Panc1 (cell line): ENCODE results near the gene TARP.

Experiments
- ATAC-seq: fragments of 200-7000 bp; cut with Tn5 transposase; 2 replicates; pipeline ENCODE4 v1.9.1; 2020; ENCODE audit warnings: mild to moderate bottlenecking, moderate library complexity
- BruUV-seq: library from RNA; stranded (reverse); fragments of 400-500 nt; replicated peaks from 2 replicates; lab custom pipeline; 2021; lab: Mats Ljungman, UMichigan
- CTCF ChIA-PET: fragments of 300-600 bp; sonication (Branson Sonifier 250); formaldehyde crosslinking; loops from one replicate; lab custom pipeline; 2022; ENCODE audit warnings: antibody characterized with exemption; lab: Charles Lee
- POLR2A ChIA-PET: fragments of 300-600 bp; sonication (Branson Sonifier 250); formaldehyde crosslinking; loops from one replicate; lab custom pipeline; 2022; ENCODE audit warnings: antibody characterized with exemption; lab: Charles Lee
- DNase-seq: peaks from one replicate; pipeline ENCODE4 v3.0.0-alpha.2; 2010; ENCODE audit warnings: low read depth, low spot score
- H3K27ac ChIP-seq: 2 replicates; pipeline ENCODE4 v1.5.1; 2011; ENCODE audit warnings: mild to moderate bottlenecking, low read length, inconsistent platforms
- H3K27me3 ChIP-seq: fragments of 200-500 bp; sonication (Bioruptor generic); 2 replicates; pipeline ENCODE4 v1.6.0; 2014; ENCODE audit warnings: low read length, inconsistent platforms; ENCODE audit not compliant: control insufficient read depth, insufficient read depth
- H3K36me3 ChIP-seq: fragments of 200-500 bp; sonication (Bioruptor generic); 2 replicates; pipeline ENCODE4 v1.5.1; 2014; ENCODE audit warnings: inconsistent platforms, mild to moderate bottlenecking, low read length, moderate library complexity; ENCODE audit not compliant: control insufficient read depth, insufficient read depth
- H3K4me1 ChIP-seq: 2 replicates; pipeline ENCODE4 v1.5.1; 2011; ENCODE audit warnings: inconsistent platforms, mild to moderate bottlenecking, low read length, moderate library complexity; ENCODE audit not compliant: control insufficient read depth, insufficient read depth
- H3K4me3 ChIP-seq, 2 experiments: 2 replicates each; pipeline ENCODE4 v1.5.1; 2011 to 2012; ENCODE audit warnings: low read depth in 2 of 2, low read length in 2 of 2, mild to moderate bottlenecking in 2 of 2, inconsistent platforms in 1 of 2, moderate library complexity in 1 of 2
- H3K9me3 ChIP-seq: fragments of 200-500 bp; sonication (Bioruptor generic); 2 replicates; pipeline ENCODE4 v1.5.1; 2014; ENCODE audit warnings: low read depth, mild to moderate bottlenecking, inconsistent platforms, low read length, moderate library complexity; ENCODE audit not compliant: control insufficient read depth, insufficient read depth
- POLR2AphosphoS5 ChIP-seq: IDR thresholded peaks from 2 replicates; pipeline ENCODE4 v1.6.1; 2012; ENCODE audit warnings: mild to moderate bottlenecking, low read depth, low read length, moderate library complexity
- SIN3A ChIP-seq: IDR thresholded peaks from 2 replicates; pipeline ENCODE4 v1.6.1; 2012; ENCODE audit warnings: low read depth, mild to moderate bottlenecking, low read length, moderate library complexity, borderline replicate concordance; ENCODE audit not compliant: insufficient read depth
- TCF7L2 ChIP-seq: IDR thresholded peaks from 2 replicates; pipeline ENCODE4 v1.6.1; 2011; ENCODE audit warnings: mild to moderate bottlenecking, low read depth, low read length, inconsistent platforms
- in situ Hi-C: cut with HindIII; loops from 2 replicates; pipeline ENCODE4 v1.10.0; 2016; ENCODE audit warnings: low sequenced_read_pairs, low pct_unique_long_range_greater_than_20kb
- intact Hi-C: fragments of 100-400 bp; cut with micrococcal nuclease; formaldehyde crosslinking; loops from one replicate; pipeline ENCODE4 v1.10.0; 2022; ENCODE audit not compliant: unreplicated experiment
- TF ChIP-seq, protein P1 (sequence below), 2 experiments: IDR thresholded peaks; 2 replicates each; pipeline ENCODE4 v1.6.1; 2011 to 2012; ENCODE audit warnings: low read depth in 2 of 2, control low read depth in 1 of 2, low read length in 1 of 2, mild to moderate bottlenecking in 1 of 2, moderate library complexity in 1 of 2; ENCODE audit not compliant: insufficient read depth in 1 of 2
- TF ChIP-seq, protein P2 (sequence below): fragments of 450-650 bp; IDR thresholded peaks from 2 replicates; pipeline ENCODE4 v1.5.1; 2017; ENCODE audit warnings: mild to moderate bottlenecking

TARP gene

DNA sequence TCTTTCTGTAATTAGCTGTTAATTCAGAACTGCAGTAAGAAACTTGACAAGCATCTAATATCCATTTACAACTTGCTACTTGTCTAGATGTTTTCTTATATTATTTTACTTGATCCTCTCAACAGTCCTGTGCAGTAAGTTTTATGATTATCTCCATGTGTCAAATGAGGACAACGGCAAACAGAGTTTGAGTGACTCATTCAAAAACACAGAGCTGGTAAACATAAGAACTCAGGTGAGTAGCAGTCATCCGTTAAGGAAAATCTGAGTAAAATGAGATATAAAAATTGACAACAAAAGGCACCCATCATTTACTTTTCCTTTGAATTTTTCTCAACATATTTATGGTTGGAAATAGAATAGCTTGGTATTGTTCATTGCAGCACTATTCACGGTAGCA is 19.0 kb upstream of the TARP start:
- BruUV-seq = no TSS peak
- intact Hi-C loops (no loop called here), in situ Hi-C loops (no loop called here)
- Histone ChIP-seq H3K4me1 (no peaks in the 10 kb centered on the region), H3K27ac (no peak overlapping the region), H3K27me3 (peaks cover 7% of the 10 kb centered on the region; the same call in 1 of the 2 replicates), H3K4me3 (no peak overlapping the region), H3K36me3 (no peaks in the 10 kb centered on the region), H3K9me3 (no peaks in the 10 kb centered on the region)
- TF ChIP-seq POLR2AphosphoS5 = no peak
- no peak for TF ChIP-seq TCF7L2
- TF ChIP-seq, protein P1, sequence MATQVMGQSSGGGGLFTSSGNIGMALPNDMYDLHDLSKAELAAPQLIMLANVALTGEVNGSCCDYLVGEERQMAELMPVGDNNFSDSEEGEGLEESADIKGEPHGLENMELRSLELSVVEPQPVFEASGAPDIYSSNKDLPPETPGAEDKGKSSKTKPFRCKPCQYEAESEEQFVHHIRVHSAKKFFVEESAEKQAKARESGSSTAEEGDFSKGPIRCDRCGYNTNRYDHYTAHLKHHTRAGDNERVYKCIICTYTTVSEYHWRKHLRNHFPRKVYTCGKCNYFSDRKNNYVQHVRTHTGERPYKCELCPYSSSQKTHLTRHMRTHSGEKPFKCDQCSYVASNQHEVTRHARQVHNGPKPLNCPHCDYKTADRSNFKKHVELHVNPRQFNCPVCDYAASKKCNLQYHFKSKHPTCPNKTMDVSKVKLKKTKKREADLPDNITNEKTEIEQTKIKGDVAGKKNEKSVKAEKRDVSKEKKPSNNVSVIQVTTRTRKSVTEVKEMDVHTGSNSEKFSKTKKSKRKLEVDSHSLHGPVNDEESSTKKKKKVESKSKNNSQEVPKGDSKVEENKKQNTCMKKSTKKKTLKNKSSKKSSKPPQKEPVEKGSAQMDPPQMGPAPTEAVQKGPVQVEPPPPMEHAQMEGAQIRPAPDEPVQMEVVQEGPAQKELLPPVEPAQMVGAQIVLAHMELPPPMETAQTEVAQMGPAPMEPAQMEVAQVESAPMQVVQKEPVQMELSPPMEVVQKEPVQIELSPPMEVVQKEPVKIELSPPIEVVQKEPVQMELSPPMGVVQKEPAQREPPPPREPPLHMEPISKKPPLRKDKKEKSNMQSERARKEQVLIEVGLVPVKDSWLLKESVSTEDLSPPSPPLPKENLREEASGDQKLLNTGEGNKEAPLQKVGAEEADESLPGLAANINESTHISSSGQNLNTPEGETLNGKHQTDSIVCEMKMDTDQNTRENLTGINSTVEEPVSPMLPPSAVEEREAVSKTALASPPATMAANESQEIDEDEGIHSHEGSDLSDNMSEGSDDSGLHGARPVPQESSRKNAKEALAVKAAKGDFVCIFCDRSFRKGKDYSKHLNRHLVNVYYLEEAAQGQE (IDR thresholded peaks at IDR 0.05; ENCODE audit: insufficient read depth in 1 of 2, low read depth in 2 of 2, low read length in 1 of 2) = no peak
- TF ChIP-seq SIN3A = no peak
- TF ChIP-seq, protein P2, sequence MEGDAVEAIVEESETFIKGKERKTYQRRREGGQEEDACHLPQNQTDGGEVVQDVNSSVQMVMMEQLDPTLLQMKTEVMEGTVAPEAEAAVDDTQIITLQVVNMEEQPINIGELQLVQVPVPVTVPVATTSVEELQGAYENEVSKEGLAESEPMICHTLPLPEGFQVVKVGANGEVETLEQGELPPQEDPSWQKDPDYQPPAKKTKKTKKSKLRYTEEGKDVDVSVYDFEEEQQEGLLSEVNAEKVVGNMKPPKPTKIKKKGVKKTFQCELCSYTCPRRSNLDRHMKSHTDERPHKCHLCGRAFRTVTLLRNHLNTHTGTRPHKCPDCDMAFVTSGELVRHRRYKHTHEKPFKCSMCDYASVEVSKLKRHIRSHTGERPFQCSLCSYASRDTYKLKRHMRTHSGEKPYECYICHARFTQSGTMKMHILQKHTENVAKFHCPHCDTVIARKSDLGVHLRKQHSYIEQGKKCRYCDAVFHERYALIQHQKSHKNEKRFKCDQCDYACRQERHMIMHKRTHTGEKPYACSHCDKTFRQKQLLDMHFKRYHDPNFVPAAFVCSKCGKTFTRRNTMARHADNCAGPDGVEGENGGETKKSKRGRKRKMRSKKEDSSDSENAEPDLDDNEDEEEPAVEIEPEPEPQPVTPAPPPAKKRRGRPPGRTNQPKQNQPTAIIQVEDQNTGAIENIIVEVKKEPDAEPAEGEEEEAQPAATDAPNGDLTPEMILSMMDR = no peak
- DNase-seq (no peak), ATAC-seq (no peak)
- CTCF ChIA-PET = interaction anchor here (0.9 kb wide), 1 partner anchor 53 kb away, joined by 3 read pairs; no protein-coding TSS in a partner anchor
- POLR2A ChIA-PET = no interaction called here

DNA sequence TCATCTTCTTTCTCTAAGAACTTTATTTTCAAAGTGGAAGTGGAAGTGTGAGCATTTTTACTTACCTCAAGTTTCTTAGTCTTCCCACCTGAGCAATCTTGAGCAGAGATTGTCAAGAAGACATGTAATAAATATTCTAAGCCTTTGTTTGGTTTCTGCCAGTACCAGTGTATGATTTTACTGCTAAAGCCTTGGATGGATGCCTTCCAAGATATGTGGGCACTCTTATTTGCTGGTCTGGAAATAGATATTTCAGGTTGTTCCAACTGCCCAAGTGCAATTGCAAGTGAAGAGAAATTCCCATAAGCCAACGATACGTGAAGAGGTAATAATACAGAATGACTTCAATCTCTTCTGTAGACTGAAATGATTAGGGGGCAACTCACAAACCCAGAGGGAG is 18.2 kb upstream of the TARP start:
- DNase-seq = no peak
- H3K4me1 ChIP-seq = no peaks in the 10 kb centered on the region
- no peaks in the 10 kb centered on the region for H3K9me3 ChIP-seq
- no peak overlapping the region for H3K27ac ChIP-seq
- no peak for ATAC-seq
- no TSS peak for BruUV-seq
- in situ Hi-C loops (no loop called here), intact Hi-C loops (no loop called here)
- peaks cover 11% of the 10 kb centered on the region; the same call in 1 of the 2 replicates for H3K27me3 ChIP-seq
- no peak overlapping the region for H3K4me3 ChIP-seq
- TF ChIP-seq, protein P1 (IDR thresholded peaks at IDR 0.05; ENCODE audit: insufficient read depth in 1 of 2, low read depth in 2 of 2, low read length in 1 of 2) = no peak
- no peak for TF ChIP-seq POLR2AphosphoS5
- TF ChIP-seq TCF7L2 = no peak
- TF ChIP-seq SIN3A = no peak
- TF ChIP-seq, protein P2 = no peak
- no peaks in the 10 kb centered on the region for H3K36me3 ChIP-seq
- ChIA-PET POLR2A (no interaction called here), CTCF (no interaction called here)
